H1 (cell line): Measurements from ENCODE around the gene CCT6B. TPM values are rescaled to one million over a fixed set of nuclear protein-coding genes. Genes with fewer than 3 reads are reported as not detected.

ENCODE experiments used
- CHD7 ChIP-seq: fragments of 300-600 bp; sonication (generic); IDR thresholded peaks from 2 replicates; pipeline ENCODE4 v1.7.1; 2012; ENCODE audit warnings: low read length, moderate library complexity, mild to moderate bottlenecking, inconsistent platforms; ENCODE audit not compliant: insufficient replicate concordance
- GABPA ChIP-seq: IDR thresholded peaks from 2 replicates; pipeline ENCODE4 v1.6.1; 2011; ENCODE audit warnings: mild to moderate bottlenecking, low read length, moderate library complexity, borderline replicate concordance; ENCODE audit not compliant: insufficient read depth
- SAP30 ChIP-seq: fragments of 300-600 bp; sonication (generic); IDR thresholded peaks from 2 replicates; pipeline ENCODE4 v1.7.1; 2012; ENCODE audit warnings: low read length, moderate library complexity, mild to moderate bottlenecking, inconsistent platforms; ENCODE audit not compliant: insufficient read depth, insufficient replicate concordance
- polyA plus RNA-seq, 7 experiments: library from polyadenylated mRNA; depleted of rRNA in 3 of 7; stranded (reverse) in 5 of 7; unstranded in 2 of 7; fragments of >200 nt in 5 of 7; fragments of 200-250 nt in 2 of 7; gene quantifications; 1 replicate in 5 of 7; 2 replicates in 1 of 7; 4 replicates in 1 of 7; pipeline versions ENCODE4 v1.2.1 to v1.2.3, GENCODE V29; 2011 to 2013; ENCODE audit warnings: missing spikeins in 2 of 7, mixed read lengths in 2 of 7
- total RNA-seq: library from RNA; stranded (reverse); fragmentation: NEBNext Ultra II Directional; extraction: Animal tissue kit (Norgen Biotek cat#: 25700); gene quantifications from 2 replicates; pipeline ENCODE4 v1.2.1, GENCODE V29; 2021

Gene CCT6B
- total and polyA plus RNA-seq, 2 of the 8 experiments (the other 6 are each of a cell fraction or from before 2014, with no cell fraction given), result 0.67 to 1.3 TPM

- no peak for TF ChIP-seq CHD7
- no peak for TF ChIP-seq GABPA
- TF ChIP-seq SAP30, result no peak
These were observed 35.4 kb upstream of the CCT6B start (continued) for GRCh38 chr17:34996422-34997285.
